Right ventricle myocardium superior (tissue), 1 donor: ENCODE results near the gene CLK1. TPM values are rescaled to one million over a fixed set of nuclear protein-coding genes. Genes with fewer than 3 reads are reported as not detected.

Experiments
- ATAC-seq: fragments of 200-7000 bp; cut with Tn5 transposase; one replicate; pipeline ENCODE4 v1.9.1; 2020; ENCODE audit warnings: mild to moderate bottlenecking; ENCODE audit not compliant: poor library complexity
- DNase-seq: peaks from one replicate; pipeline ENCODE4 v3.0.0-alpha.2; 2020
- intact Hi-C: fragments of 100-400 bp; cut with DNase I; formaldehyde crosslinking; loops from one replicate; pipeline ENCODE4 v1.11.2; 2022
- total RNA-seq: library from RNA; stranded (reverse); fragmentation: NEBNext Ultra II Directional; extraction: Animal tissue kit (Norgen Biotek cat#: 25700); gene quantifications from one replicate; pipeline ENCODE4 v1.2.1, GENCODE V29; 2021
- donor health status: DM: no; HTN: yes; CAD: no; lungs with severe emphysema.

Gene CLK1
- total RNA-seq, 1 donor from 2014 or later: 44.1 TPM

GRCh38 chr2:200860092-200860795, 4.2 kb downstream of the CLK1 start:
- no peak for ATAC-seq
- intact Hi-C loops: no loop called here
- no peak for DNase-seq

GRCh38 chr2:200856806-200857205, 7.7 kb downstream of the CLK1 start:
- intact Hi-C loops: loop anchor here (5.0 kb wide), 1 partner anchor 40 kb away; no protein-coding TSS in a partner anchor
- ATAC-seq (no peak), DNase-seq (no peak)

DNA sequence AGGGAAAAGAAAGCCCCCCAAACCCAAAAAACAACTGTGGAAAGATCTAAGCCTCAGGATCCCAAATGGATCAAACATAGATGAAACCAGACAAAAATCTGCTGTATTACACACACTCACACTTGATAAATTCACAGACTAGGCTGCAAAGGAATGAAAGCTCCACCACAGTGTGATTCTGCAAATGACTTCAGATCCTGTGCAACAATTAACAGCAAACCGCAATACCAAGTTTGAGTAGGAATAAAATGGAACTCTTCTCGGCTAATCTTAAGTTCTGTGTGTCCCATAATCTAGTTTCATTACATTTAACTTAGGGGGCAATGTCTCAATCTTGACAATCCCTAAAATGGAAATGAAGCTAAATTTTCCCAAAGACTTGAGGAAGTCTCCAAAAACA, 11.9 kb downstream of the CLK1 start:
- ATAC-seq: no peak
- intact Hi-C loops: no loop called here
- no peak for DNase-seq

DNA sequence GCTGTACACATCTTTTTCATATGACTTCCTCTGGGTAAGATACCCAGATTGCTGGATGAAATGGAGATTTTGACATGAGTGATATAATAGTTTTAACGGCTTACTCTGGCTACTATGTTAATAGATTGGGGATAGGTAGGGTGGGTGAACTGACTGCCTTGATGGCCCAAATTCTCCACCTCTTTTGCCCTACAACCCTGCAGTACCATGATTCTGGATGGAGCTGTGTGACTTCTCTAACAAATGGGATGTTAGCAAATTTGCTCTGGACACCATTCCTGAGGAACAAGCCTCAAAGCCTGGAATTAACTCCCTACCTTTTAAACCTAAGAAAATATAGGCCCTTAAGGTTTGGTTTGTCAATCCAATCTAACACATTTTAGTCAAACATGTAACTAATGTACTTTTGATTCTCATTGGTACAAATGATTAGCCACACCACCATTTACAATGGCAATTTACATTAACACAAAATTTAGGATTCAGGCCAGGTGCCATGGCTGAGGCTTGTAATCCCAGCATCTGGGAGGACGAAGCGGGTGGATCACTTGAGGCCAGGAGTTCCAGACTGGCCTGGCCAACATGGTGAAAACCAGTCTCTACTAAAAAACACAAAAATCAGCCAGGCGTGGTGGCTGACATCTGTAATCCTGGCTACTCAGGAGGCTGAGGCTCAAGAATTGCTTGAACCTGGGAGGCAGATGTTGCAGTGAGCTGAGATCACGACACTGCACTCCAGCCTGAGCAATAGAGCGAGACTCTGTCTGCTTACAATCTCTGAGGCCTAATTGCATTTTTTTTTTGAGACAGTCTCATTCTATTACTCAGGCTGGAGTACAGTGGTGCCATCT, 12.8 kb downstream of the CLK1 start:
- DNase-seq (no peak), ATAC-seq (peak; percentile 10)
- intact Hi-C loops: no loop called here

GRCh38 chr2:200850512-200851256, 13.8 kb downstream of the CLK1 start:
- peak; percentile 47 for ATAC-seq
- no peak for DNase-seq
- intact Hi-C loops: no loop called here

DNA sequence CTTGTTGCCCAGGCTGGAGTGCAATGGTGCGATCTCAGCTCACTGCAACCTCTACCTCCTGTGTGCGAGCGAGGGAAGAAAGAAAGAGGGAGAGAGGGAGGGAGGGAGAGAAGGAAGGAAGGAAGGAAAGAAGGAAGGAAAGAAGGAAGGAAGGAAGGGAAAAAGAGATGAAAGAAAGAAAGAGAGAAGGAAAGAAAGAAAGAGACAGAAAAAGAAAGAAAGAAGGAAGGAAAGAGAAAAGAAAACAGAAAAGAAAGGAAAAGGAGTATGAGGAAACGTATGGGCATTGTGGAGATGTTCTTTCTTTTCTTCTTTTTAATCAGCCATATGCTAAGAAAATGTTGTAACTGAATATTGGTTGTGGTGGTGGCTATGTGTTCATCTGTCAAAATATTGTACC, 16.5 kb downstream of the CLK1 start:
- no peak for ATAC-seq
- no peak for DNase-seq
- intact Hi-C loops: no loop called here

DNA sequence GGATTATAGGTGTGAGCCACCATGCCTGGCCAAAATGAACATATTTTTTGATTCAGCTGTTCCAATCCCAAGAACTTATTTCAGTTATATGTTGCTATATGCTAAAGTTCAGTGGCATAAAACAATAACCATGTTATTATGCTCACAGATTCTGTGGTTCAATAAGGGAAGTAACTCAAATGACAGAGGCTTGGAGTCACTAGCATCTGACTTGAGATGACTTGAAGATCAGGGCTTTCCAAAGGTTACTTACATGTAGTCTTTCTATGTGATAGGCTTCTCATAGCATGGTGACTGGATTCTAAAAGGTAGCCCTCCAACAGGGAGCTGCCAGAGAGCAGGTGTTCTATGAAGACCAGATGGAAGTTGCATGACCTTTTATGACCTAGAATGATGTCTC, 17.2 kb downstream of the CLK1 start:
- intact Hi-C loops: no loop called here
- ATAC-seq: no peak

DNA sequence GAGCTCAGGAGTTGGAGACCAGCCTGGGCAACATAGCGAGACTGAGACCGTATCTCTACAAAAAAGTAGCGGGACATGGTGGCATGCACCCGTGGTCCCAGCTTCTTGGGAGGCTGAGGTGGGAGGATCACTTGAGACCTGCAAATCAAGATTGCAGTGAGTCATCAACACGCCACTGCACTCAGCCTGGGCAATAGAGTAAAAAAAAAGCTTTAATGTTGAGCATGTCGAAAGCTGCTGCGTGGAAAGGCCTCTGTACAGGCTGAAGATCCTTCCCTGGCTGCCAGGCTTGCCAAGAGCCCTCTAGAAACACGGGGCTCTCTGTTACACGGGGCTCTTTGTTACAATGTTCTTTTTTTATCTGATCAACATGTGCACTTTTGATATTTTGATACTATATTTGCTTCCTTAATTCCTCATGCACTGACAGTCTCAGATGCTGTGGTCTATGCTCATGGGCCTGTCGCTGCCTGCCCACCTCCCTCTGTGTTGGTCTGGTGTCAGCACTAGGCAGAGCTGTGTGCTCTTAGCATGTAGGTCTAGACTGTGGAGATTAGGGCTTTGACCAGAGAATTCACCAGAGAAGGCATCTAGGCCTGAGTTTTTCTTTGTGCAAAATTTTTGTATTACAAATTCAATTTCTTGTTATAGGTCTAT, 18.7 kb downstream of the CLK1 start:
- intact Hi-C loops: no loop called here
- no peak for DNase-seq

More for the DNA sequence above, 17.2 kb downstream of the CLK1 start:
- DNase-seq: no peak

GRCh38 chr2:200845194-200845593, 19.3 kb downstream of the CLK1 start:
- intact Hi-C loops: no loop called here
- ATAC-seq: no peak
- no peak for DNase-seq

More for the DNA sequence above, 18.7 kb downstream of the CLK1 start:
- no peak for ATAC-seq

- intact Hi-C loops: no loop called here
- DNase-seq (no peak), ATAC-seq (no peak)
Measured at GRCh38 chr2:200843993-200844948, 20.2 kb downstream of the CLK1 start.

DNA sequence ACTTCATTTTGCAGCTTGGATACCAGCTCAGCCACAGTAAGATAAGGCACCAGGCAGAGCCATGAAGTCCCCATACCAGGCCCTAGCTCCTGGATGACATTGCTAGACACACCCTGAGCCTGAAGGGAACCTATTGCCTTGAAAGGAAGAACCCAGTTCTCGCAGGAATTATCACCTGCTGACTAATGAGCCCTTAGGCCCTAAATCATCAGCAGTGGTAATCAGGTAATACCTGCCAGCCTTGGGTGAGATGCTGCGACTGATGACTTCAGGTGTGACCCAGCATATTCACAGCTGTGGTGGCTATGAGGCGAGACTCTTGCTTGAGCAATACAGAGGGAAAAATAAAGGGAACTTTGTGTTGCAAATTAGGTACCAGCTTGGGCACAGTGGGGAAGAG, 24.9 kb downstream of the CLK1 start:
- ATAC-seq: no peak
- no peak for DNase-seq
- intact Hi-C loops: no loop called here

DNA sequence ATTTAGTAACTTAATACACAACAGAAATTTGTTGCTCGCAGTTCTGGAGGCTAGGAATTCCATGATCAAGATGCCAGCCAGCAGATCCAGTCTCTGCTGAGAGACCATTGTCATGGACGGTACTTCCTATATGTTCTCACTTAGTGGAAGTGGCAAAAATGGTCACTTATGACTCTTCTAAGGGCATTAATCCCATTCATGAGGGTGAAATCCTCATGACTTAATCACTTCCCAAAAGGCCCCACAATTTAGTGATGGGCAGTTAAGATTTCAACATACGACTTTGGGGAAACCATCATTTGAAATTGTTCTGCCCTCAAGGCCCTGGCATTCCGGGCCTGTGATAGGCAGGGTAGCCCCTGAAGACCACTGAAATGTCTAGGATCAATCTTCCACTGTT, 29.8 kb downstream of the CLK1 start:
- intact Hi-C loops: no loop called here
- ATAC-seq: no peak
- no peak for DNase-seq

- intact Hi-C loops: no loop called here
- ATAC-seq (no peak), DNase-seq (no peak)
Measured at GRCh38 chr2:200829258-200829655, 35.2 kb downstream of the CLK1 start.

DNA sequence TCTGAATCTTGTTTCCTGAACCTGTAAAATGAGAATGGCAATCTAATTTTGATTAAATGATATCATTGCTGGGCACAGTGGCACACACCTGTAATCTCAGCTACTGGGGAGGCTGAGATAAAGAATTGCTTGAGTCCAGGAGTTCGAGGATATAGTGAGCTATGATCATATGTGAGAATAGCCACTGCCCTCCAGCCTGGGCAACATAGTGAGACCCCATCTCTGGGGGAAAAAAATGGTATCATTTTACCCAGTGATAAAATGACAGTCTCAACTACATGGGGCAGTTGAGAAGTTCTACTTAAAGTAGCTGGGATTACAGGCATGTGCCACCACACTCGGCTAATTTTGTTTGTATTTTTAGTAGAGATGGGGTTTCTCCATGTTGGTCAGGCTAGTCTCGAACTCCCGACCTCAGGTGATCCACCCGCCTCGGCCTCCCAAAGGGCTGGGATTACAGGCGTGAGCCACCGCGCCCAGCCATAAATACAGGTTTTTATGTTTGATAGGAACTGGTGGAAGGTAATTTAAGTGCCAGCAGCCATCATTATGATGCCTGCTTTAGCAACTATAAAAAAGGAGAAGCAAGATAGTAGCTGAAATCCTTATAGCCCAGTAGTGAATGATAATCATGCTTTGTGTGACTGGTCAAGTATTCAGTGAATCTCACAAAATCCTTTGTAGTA, 35.7 kb downstream of the CLK1 start:
- ATAC-seq: no peak
- intact Hi-C loops: no loop called here
- DNase-seq: no peak

DNA sequence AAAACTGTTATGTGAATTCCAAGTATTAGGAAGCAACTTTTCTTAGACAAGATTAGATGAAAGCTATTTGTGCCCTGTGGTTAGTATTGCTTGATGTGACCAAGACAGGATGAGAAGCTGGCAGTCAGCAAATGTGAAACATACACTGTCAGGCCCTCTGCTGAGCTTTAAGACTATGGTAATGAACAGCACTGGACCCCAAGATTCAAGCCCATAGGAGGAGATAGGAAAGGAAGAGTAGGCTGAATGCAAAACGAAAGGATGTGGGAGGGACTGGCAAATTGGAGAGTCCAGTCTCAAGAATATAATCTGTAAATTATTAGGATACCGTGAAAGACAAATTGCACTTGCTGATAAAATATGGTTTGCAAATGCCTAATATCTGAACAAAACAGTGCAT, 36.4 kb downstream of the CLK1 start:
- intact Hi-C loops: no loop called here
- DNase-seq (no peak), ATAC-seq (no peak)

- ATAC-seq (no peak), DNase-seq (no peak)
- intact Hi-C loops: no loop called here
Measured at GRCh38 chr2:200821686-200822245, 42.7 kb downstream of the CLK1 start.

GRCh38 chr2:200820573-200821234, 43.8 kb downstream of the CLK1 start:
- intact Hi-C loops: no loop called here
- no peak for DNase-seq
- no peak for ATAC-seq
